Measurements from ENCODE around the gene UFD1. TPM values are rescaled to one million over a fixed set of nuclear protein-coding genes. Genes with fewer than 3 reads are reported as not detected.

Gene UFD1
- total RNA-seq, 1 experiment from 2014 or later = 57.9 TPM

DNA sequence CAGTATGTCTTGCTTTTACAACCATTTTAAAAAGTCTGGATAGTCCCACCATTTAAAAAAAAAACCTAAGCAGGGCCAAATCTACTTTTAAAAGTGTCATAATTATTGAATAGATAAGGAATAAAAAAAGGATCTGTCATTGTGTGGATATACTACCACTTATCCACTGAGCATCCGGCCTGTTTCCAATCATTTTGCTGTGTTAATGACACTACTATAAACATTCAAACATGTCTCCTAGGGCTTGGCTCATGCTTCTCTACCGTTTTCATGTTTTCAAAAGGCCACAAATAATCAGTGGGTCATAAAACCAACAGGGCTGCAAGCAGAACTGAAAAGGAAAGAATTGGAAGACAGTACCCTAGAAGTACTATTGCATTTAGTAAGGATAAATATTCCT, 19.0 kb downstream of the UFD1 start:
- DNase-seq (ENCODE audit: low spot score) = no peak
- TF ChIP-seq ARID4B (CRISPR knock-in tag; IDR thresholded peaks at IDR 0.05; ENCODE audit: borderline replicate concordance) (no peak), ETV6 (CRISPR knock-in tag; IDR thresholded peaks at IDR 0.05) (no peak), TP53 (CRISPR knock-in tag; IDR thresholded peaks at IDR 0.05) (no peak), OVOL2 (CRISPR knock-in tag; IDR thresholded peaks at IDR 0.05; ENCODE audit: borderline replicate concordance) (no peak), NFATC4 (CRISPR knock-in tag; IDR thresholded peaks at IDR 0.05) (no peak), ZNF281 (CRISPR knock-in tag; IDR thresholded peaks at IDR 0.05) (no peak), JAZF1 (CRISPR knock-in tag; IDR thresholded peaks at IDR 0.05) (no peak), ZNF317 (CRISPR knock-in tag; IDR thresholded peaks at IDR 0.05; ENCODE audit: borderline replicate concordance, low read depth) (no peak)
- TF ChIP-seq, protein P1, sequence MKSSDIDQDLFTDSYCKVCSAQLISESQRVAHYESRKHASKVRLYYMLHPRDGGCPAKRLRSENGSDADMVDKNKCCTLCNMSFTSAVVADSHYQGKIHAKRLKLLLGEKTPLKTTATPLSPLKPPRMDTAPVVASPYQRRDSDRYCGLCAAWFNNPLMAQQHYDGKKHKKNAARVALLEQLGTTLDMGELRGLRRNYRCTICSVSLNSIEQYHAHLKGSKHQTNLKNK (CRISPR knock-in tag; IDR thresholded peaks at IDR 0.05) = no peak
- TF ChIP-seq, protein P2, sequence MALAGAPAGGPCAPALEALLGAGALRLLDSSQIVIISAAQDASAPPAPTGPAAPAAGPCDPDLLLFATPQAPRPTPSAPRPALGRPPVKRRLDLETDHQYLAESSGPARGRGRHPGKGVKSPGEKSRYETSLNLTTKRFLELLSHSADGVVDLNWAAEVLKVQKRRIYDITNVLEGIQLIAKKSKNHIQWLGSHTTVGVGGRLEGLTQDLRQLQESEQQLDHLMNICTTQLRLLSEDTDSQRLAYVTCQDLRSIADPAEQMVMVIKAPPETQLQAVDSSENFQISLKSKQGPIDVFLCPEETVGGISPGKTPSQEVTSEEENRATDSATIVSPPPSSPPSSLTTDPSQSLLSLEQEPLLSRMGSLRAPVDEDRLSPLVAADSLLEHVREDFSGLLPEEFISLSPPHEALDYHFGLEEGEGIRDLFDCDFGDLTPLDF (CRISPR knock-in tag; IDR thresholded peaks at IDR 0.05) = no peak
- TF ChIP-seq, protein P3, sequence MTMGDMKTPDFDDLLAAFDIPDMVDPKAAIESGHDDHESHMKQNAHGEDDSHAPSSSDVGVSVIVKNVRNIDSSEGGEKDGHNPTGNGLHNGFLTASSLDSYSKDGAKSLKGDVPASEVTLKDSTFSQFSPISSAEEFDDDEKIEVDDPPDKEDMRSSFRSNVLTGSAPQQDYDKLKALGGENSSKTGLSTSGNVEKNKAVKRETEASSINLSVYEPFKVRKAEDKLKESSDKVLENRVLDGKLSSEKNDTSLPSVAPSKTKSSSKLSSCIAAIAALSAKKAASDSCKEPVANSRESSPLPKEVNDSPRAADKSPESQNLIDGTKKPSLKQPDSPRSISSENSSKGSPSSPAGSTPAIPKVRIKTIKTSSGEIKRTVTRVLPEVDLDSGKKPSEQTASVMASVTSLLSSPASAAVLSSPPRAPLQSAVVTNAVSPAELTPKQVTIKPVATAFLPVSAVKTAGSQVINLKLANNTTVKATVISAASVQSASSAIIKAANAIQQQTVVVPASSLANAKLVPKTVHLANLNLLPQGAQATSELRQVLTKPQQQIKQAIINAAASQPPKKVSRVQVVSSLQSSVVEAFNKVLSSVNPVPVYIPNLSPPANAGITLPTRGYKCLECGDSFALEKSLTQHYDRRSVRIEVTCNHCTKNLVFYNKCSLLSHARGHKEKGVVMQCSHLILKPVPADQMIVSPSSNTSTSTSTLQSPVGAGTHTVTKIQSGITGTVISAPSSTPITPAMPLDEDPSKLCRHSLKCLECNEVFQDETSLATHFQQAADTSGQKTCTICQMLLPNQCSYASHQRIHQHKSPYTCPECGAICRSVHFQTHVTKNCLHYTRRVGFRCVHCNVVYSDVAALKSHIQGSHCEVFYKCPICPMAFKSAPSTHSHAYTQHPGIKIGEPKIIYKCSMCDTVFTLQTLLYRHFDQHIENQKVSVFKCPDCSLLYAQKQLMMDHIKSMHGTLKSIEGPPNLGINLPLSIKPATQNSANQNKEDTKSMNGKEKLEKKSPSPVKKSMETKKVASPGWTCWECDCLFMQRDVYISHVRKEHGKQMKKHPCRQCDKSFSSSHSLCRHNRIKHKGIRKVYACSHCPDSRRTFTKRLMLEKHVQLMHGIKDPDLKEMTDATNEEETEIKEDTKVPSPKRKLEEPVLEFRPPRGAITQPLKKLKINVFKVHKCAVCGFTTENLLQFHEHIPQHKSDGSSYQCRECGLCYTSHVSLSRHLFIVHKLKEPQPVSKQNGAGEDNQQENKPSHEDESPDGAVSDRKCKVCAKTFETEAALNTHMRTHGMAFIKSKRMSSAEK (CRISPR knock-in tag; IDR thresholded peaks at IDR 0.05; ENCODE audit: borderline replicate concordance) = no peak
- CTCF ChIA-PET = no interaction called here
- Mint-ChIP-seq H3K27ac (no peak overlapping the region), H3K9me3 (no peaks in the 10 kb centered on the region), H3K4me1 (0 out of 2 replicates have a peak, but pooled peaks cover 4% of the 10 kb centered on the region), H3K4me3 (no peak overlapping the region), H3K36me3 (peaks cover 46% of the 10 kb centered on the region), H3K27me3 (ENCODE audit: low read depth) (no peaks in the 10 kb centered on the region)
- POLR2A ChIA-PET = interaction anchor here (1.1 kb wide), 1 partner anchor 20 kb away, joined by 3 read pairs; the partner anchor contains the start of gene CDC45
- no peak for ATAC-seq
